PFSK-1 (cell line): Measurements from ENCODE around the gene FAM171A1.

ENCODE experiments used
- FOXP2 ChIP-seq: optimal IDR thresholded peaks from 2 replicates; pipeline ENCODE3; 2011; ENCODE audit warnings: borderline replicate concordance, control low read depth, inconsistent platforms; ENCODE audit not compliant: insufficient read depth; ENCODE audit errors: extremely low read length, extremely low read depth
- POLR2AphosphoS5 ChIP-seq: IDR thresholded peaks from 2 replicates; pipeline ENCODE4 v1.6.1; 2012; ENCODE audit warnings: low read depth, mild to moderate bottlenecking, control low read depth, low read length, moderate library complexity
- SIN3A ChIP-seq: IDR thresholded peaks from 2 replicates; pipeline ENCODE4 v1.6.1; 2012; ENCODE audit warnings: mild to moderate bottlenecking, low read length, moderate library complexity, borderline replicate concordance; ENCODE audit not compliant: insufficient read depth
- TAF1 ChIP-seq: IDR thresholded peaks from 2 replicates; pipeline ENCODE4 v1.6.1; 2012; ENCODE audit warnings: low read length, control low read depth, borderline replicate concordance; ENCODE audit not compliant: insufficient read depth
- TF ChIP-seq, protein P1 (sequence below), 2 experiments: IDR thresholded peaks; 2 replicates each; pipeline versions ENCODE4 v1.6.1 to v1.8.0; 2011 to 2012; ENCODE audit warnings: low read depth in 2 of 2, low read length in 2 of 2, control low read depth in 1 of 2, inconsistent platforms in 1 of 2, mild to moderate bottlenecking in 1 of 2, moderate library complexity in 1 of 2; ENCODE audit not compliant: insufficient read depth in 1 of 2

Gene FAM171A1

GRCh38 chr10:15374566-15374965, 3.5 kb upstream of the FAM171A1 start:
- TF ChIP-seq SIN3A (no peak), TAF1 (no peak), POLR2AphosphoS5 (no peak), FOXP2 (no peak)
- TF ChIP-seq, protein P1, sequence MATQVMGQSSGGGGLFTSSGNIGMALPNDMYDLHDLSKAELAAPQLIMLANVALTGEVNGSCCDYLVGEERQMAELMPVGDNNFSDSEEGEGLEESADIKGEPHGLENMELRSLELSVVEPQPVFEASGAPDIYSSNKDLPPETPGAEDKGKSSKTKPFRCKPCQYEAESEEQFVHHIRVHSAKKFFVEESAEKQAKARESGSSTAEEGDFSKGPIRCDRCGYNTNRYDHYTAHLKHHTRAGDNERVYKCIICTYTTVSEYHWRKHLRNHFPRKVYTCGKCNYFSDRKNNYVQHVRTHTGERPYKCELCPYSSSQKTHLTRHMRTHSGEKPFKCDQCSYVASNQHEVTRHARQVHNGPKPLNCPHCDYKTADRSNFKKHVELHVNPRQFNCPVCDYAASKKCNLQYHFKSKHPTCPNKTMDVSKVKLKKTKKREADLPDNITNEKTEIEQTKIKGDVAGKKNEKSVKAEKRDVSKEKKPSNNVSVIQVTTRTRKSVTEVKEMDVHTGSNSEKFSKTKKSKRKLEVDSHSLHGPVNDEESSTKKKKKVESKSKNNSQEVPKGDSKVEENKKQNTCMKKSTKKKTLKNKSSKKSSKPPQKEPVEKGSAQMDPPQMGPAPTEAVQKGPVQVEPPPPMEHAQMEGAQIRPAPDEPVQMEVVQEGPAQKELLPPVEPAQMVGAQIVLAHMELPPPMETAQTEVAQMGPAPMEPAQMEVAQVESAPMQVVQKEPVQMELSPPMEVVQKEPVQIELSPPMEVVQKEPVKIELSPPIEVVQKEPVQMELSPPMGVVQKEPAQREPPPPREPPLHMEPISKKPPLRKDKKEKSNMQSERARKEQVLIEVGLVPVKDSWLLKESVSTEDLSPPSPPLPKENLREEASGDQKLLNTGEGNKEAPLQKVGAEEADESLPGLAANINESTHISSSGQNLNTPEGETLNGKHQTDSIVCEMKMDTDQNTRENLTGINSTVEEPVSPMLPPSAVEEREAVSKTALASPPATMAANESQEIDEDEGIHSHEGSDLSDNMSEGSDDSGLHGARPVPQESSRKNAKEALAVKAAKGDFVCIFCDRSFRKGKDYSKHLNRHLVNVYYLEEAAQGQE (IDR thresholded peaks at IDR 0.05; ENCODE audit: insufficient read depth in 1 of 2, low read depth in 2 of 2, low read length in 2 of 2): no peak

GRCh38 chr10:15374156-15374555, 3.1 kb upstream of the FAM171A1 start:
- no peak for TF ChIP-seq SIN3A
- TF ChIP-seq, protein P1 (IDR thresholded peaks at IDR 0.05; ENCODE audit: insufficient read depth in 1 of 2, low read depth in 2 of 2, low read length in 2 of 2): no peak
- TF ChIP-seq TAF1: no peak
- TF ChIP-seq POLR2AphosphoS5: no peak
- TF ChIP-seq FOXP2: no peak

GRCh38 chr10:15373199-15373598, 2.1 kb upstream of the FAM171A1 start:
- TF ChIP-seq SIN3A (no peak), TAF1 (no peak), FOXP2 (no peak), POLR2AphosphoS5 (no peak)
- TF ChIP-seq, protein P1 (IDR thresholded peaks at IDR 0.05; ENCODE audit: insufficient read depth in 1 of 2, low read depth in 2 of 2, low read length in 2 of 2): no peak

DNA sequence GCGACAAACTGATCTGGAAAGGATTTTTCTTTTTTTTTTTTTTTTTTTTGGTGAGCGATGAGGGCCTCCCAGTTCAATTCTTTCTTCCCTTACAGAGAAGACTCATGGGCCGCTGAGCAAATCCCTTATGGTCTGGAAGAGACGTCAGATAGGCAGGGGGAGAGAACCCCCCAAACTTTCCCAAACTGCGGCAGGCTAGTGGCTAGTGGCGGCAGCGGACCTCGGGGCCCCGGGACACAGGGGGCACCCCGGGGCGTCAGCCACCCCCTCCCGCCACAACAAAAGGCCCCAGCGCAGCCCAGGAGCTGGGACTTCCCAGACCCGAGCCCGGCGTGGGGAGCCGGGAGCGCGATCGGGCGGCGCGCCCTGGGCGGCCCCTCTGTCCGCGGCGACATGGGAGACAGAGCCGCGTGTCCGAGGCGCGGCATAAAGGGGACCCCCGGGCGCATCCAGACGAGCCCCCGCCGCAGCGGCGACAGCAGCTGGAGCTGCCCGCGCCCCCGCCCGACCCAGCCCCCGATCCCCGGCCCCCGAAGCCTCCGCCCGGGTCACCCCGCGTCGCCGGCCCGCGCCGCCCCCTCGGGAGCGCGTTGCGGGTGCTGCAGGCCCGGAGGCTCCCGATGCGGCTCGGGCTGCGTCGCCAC, 755 bp downstream of the FAM171A1 start:
- TF ChIP-seq POLR2AphosphoS5 (no peak), TAF1 (no peak), FOXP2 (no peak), SIN3A (no peak)
- TF ChIP-seq, protein P1 (IDR thresholded peaks at IDR 0.05; ENCODE audit: insufficient read depth in 1 of 2, low read depth in 2 of 2, low read length in 2 of 2): no peak
